ENCODE measurements around the gene METTL15.
A peak's percentile ranks its signal among the peaks of the same experiment; 100 is the strongest.
"Not testable (repeated sequence)": the region's sequence is repeated elsewhere in the genome, so short reads cannot be mapped to it uniquely, and the experiment has no call there.

The METTL15 gene

DNA sequence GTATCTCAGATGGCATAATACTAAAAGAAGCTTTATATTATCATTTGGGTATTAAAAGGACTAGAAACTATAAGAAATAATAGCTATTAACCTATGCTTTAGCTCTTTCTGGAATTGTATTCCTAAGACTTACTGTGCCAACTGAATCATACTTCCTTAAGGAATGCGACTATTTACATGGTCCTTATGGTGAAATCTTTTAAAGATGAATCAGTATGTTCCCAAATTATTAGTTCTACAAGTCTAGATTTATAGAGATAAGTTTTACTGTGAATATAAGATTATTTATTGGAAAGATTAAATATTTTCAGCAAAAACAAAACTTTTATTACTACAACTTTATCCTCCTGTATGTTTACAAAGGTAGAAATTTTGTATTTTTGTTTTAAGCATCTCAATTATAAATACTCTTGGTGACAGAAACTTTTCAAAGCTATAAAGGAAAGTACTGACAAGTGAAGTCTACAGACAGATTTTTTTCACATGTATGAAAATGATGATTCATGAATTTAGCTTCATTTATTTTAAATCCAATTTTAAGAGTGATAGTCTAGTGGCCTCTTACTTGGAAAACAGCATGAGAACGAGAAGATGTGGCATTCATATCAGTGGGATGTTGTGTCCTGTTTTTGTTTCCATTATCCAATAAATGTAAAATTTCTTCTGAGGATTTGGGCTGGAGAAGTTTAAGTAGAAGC is 18.0 kb upstream of the METTL15 start:
- H3K4me1 ChIP-seq, result no peaks in the 10 kb centered on the region
- no peak overlapping the region for H3K27ac ChIP-seq
- H4K20me1 ChIP-seq, result no peaks in the 10 kb centered on the region
- TF ChIP-seq Cebpa-rat (IDR thresholded peaks at IDR 0.05), result no peak
- no peak overlapping the region for H3K4me3 ChIP-seq
- peaks cover 0 to 73% (median 25%) of the 10 kb centered on the region in 11 experiments; a peak in 18 of 22 replicates for H3K36me3 ChIP-seq
- H3K27me3 ChIP-seq, result no peaks in the 10 kb centered on the region
- H3K9me3 ChIP-seq (replicated peaks in 1 of 11), result no peaks in the 10 kb centered on the region
- H3K9ac ChIP-seq, result no peak overlapping the region
- H3K4me2 ChIP-seq, result no peak overlapping the region

DNA sequence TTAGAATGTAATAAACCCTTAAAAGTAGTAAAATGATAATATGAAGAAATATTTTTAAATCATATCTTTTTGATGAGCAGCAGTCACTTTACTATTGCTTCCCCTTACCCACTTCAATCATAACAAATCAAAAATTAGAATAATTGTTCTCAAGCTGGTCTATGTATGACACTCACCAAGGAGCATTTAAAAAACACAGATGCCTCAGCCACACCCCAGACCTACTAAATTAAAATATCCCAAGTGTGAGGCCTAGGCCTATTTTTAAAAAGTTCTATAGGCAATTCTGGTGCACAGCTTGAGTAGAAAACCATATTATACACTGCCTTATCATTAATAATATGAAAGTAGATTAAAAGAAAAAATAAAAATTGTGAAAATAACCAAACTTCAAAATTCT is 15.4 kb upstream of the METTL15 start:
- H3K9ac ChIP-seq, result no peak overlapping the region
- no peak overlapping the region for H3K27ac ChIP-seq
- TF ChIP-seq Cebpa-rat (IDR thresholded peaks at IDR 0.05), result no peak
- H3K27me3 ChIP-seq, result no peaks in the 10 kb centered on the region
- H3K4me1 ChIP-seq, result no peaks in the 10 kb centered on the region
- peaks cover 0 to 93% (median 34%) of the 10 kb centered on the region in 11 experiments; a peak in 20 of 22 replicates for H3K36me3 ChIP-seq
- H3K9me3 ChIP-seq (replicated peaks in 1 of 11), result no peaks in the 10 kb centered on the region
- no peak overlapping the region for H3K4me2 ChIP-seq
- no peak overlapping the region for H3K4me3 ChIP-seq
- H4K20me1 ChIP-seq, result no peaks in the 10 kb centered on the region

DNA sequence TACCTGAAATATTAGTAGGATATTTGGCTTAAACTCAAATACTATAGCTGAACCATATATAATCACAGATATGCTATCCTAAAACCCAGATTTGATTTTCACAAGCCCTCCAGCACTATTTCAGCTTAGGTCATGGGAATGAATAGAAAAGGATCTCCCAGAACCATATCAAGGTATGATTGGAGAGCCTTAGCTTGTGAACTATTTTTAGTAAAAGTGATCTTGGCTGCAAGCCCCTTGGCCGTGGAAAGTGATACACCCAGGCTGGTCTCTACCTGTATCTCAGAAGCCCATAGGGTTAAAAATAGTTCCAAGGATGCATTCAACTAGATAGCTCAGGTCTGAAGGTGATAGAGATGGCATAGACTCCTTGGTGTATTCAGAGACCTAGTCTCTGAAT is 9.9 kb upstream of the METTL15 start:
- Histone ChIP-seq H3K27me3 (no peaks in the 10 kb centered on the region), H3K4me2 (no peak overlapping the region), H3K36me3 (peaks cover 0 to 49% (median 28%) of the 10 kb centered on the region in 11 experiments; a peak in 20 of 22 replicates), H3K9ac (no peak overlapping the region), H3K4me1 (no peaks in the 10 kb centered on the region), H3K9me3 (replicated peaks in 1 of 11) (no peaks in the 10 kb centered on the region), H3K4me3 (no peak overlapping the region), H3K27ac (no peak overlapping the region), H4K20me1 (0 out of 22 replicates have a peak, but pooled peaks cover 0 to 6% (median 0%) of the 10 kb centered on the region in 11 experiments)
- no peak for TF ChIP-seq Cebpa-rat (IDR thresholded peaks at IDR 0.05)

DNA sequence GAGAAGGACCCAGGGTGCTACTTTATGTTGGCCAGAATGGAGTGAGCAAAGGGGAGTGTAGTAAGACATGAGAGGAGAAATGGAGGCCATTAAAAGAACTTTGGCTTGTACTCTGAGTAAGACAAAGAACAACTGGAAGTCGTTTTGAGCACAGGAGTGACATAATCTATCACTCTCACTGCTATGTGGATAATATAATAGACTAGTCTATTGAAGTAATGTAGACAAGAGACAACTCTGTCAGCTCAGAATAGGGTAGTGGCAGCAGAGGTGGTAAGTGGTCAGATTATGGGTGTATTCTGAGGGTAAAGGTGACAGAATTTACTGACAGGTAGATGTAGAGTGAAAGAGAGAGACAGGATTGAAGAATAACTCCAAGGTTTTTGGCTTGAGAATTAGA is 8.5 kb upstream of the METTL15 start:
- Histone ChIP-seq H3K36me3 (peaks cover 0 to 40% (median 25%) of the 10 kb centered on the region in 11 experiments; a peak in 20 of 22 replicates), H3K4me1 (no peaks in the 10 kb centered on the region), H4K20me1 (0 out of 22 replicates have a peak, but pooled peaks cover 0 to 7% (median 0%) of the 10 kb centered on the region in 11 experiments), H3K27me3 (no peaks in the 10 kb centered on the region), H3K4me3 (no peak overlapping the region), H3K4me2 (no peak overlapping the region), H3K27ac (no peak overlapping the region), H3K9me3 (replicated peaks in 1 of 11) (no peaks in the 10 kb centered on the region), H3K9ac (no peak overlapping the region)
- no peak for TF ChIP-seq Cebpa-rat (IDR thresholded peaks at IDR 0.05)

DNA sequence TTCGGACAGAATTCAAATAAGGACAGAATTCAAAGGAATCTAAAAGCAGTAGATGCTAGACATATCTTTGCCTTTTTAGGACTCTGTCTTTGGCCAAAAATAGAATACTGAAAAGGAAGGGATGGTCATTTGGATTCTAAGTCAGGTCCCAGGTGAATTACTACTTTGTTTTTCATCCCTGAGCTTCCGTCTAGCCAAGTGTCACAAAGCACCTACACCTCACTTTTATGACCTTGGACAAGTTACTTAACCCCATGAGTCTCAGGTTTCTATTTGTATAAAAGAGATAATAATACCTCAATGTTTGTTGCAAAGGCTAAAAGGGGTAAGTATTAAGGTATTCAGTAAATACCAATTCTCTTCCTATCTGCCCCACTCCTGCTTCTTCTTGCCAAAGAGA is 7.5 kb upstream of the METTL15 start:
- Histone ChIP-seq H3K4me2 (no peak overlapping the region), H3K27me3 (no peaks in the 10 kb centered on the region), H3K4me1 (peaks cover 0 to 7% (median 3%) of the 10 kb centered on the region in 10 experiments; a peak in 12 of 20 replicates), H3K36me3 (peaks cover 0 to 30% (median 17%) of the 10 kb centered on the region in 11 experiments; a peak in 20 of 22 replicates), H3K9me3 (replicated peaks in 1 of 11) (no peaks in the 10 kb centered on the region), H4K20me1 (0 out of 22 replicates have a peak, but pooled peaks cover 0 to 7% (median 0%) of the 10 kb centered on the region in 11 experiments), H3K27ac (no peak overlapping the region), H3K4me3 (no peak overlapping the region), H3K9ac (no peak overlapping the region)
- TF ChIP-seq Cebpa-rat (IDR thresholded peaks at IDR 0.05), result no peak

DNA sequence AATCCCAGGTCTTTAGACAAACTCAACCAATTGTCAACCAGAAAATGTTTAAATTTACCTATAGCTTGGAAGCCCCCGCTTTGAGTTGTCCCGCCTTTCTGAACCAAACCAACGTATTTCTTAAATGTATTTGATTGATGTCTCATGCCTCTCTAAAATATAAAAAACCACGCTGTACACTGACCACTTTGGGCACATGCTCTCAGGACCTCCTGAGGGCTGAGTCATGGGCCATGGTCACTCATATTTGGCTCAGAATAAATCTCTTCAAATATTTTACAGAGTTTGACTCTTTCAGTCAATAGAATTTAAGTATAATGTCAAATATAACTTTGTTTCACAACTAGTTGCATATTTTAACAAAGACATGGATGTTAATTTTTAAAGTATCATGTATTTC is 5.9 kb upstream of the METTL15 start:
- H3K9ac ChIP-seq; H3K9me3 ChIP-seq (replicated peaks in 1 of 11); H4K20me1 ChIP-seq; H3K4me3 ChIP-seq; H3K27me3 ChIP-seq; H3K4me2 ChIP-seq; H3K27ac ChIP-seq: not testable (repeated sequence)
- Histone ChIP-seq H3K36me3 (peaks cover 0 to 16% (median 5%) of the 10 kb centered on the region in 11 experiments; a peak in 14 of 22 replicates), H3K4me1 (peaks cover 14 to 22% (median 17%) of the 10 kb centered on the region in 10 experiments)

DNA sequence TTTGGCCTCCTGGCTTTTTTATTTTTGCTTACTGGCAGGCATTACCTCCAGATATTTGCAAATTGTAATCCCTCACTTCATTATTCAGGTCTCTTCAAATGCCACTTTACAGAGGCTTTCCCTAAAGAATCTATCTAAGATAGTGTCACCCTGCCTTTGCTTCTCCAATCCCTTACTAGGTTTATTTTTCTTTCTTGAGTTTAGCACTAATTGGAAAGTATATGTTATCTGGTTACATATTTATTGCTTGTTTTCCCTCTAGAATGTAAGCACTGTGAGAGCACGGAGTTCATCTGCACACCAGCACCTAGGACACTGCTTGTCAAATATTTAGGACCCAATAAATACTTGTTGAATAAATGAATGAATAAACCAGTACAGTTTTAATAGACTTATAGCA is 3.8 kb upstream of the METTL15 start:
- Histone ChIP-seq H3K4me3 (no peak overlapping the region), H3K27ac (no peak overlapping the region), H3K36me3 (peaks cover 0 to 6% (median 0%) of the 10 kb centered on the region in 11 experiments; a peak in 2 of 22 replicates), H3K4me1 (peaks cover 17 to 34% (median 27%) of the 10 kb centered on the region in 10 experiments), H3K4me2 (no peak overlapping the region; a peak in 1 of 22 replicates), H4K20me1 (peaks cover 0 to 7% (median 0%) of the 10 kb centered on the region in 11 experiments; a peak in 1 of 22 replicates), H3K9ac (no peak overlapping the region), H3K27me3 (no peaks in the 10 kb centered on the region), H3K9me3 (replicated peaks in 1 of 11) (no peaks in the 10 kb centered on the region)
- no peak for TF ChIP-seq Cebpa-rat (IDR thresholded peaks at IDR 0.05)

DNA sequence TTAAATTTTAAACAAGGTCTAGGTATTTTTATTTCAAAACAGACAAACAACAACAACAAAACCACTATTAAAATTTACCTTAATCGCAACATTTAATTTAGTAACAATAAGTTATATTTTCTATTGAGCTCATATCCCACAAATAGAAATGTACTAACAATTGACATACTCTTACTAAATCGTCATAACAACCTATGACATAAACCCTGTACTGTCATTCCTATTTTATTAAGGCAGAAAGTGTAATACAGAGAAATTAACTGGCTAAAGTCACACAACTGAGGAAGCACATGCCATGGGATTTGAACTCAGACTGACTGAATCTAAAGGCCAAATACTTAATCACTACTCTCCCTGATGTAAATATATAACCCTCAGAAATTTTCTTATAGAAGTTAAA is 3.2 kb upstream of the METTL15 start:
- Histone ChIP-seq H3K9me3 (replicated peaks in 1 of 11) (no peaks in the 10 kb centered on the region), H3K9ac (no peak overlapping the region), H3K27ac (no peak overlapping the region), H3K4me2 (peak overlapping the region in 3 of 11 experiments; percentile 73 to 88 (median 83); a peak in 3 of 22 replicates), H3K4me1 (peaks cover 21 to 39% (median 33%) of the 10 kb centered on the region in 10 experiments), H3K36me3 (peaks cover 0 to 6% (median 0%) of the 10 kb centered on the region in 11 experiments; a peak in 2 of 22 replicates), H3K4me3 (no peak overlapping the region), H4K20me1 (peaks cover 0 to 7% (median 0%) of the 10 kb centered on the region in 11 experiments; a peak in 1 of 22 replicates), H3K27me3 (no peaks in the 10 kb centered on the region)
- no peak for TF ChIP-seq Cebpa-rat (IDR thresholded peaks at IDR 0.05)

DNA sequence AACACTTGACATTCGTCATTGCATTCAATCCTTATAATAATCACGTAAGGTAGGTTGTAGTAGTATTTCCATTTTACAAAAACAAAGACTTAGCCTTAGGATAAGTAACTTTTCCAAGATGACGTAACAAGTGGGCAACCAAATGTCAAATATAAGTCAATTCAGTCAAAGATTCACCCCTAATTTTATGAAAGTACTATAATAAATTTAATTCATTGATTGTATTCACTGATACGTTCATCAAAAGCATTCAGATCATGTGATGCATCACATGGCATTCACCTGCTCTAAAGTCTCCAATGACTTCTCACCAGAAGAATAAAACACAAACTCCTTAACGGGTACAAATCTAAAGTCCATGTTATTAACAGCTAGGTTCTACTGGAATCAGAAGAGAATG is 2.3 kb upstream of the METTL15 start:
- TF ChIP-seq Cebpa-rat (IDR thresholded peaks at IDR 0.05), result no peak
- H3K4me3 ChIP-seq, result peak overlapping the region in 4 of 10 experiments; percentile 76 to 82 (median 80); a peak in 5 of 20 replicates
- H3K4me1 ChIP-seq, result peaks cover 22 to 41% (median 35%) of the 10 kb centered on the region in 10 experiments
- no peak overlapping the region for H3K27ac ChIP-seq
- H3K9me3 ChIP-seq (replicated peaks in 1 of 11), result no peaks in the 10 kb centered on the region
- peaks cover 0 to 6% (median 0%) of the 10 kb centered on the region in 11 experiments; a peak in 2 of 22 replicates for H3K36me3 ChIP-seq
- no peaks in the 10 kb centered on the region for H3K27me3 ChIP-seq
- no peak overlapping the region for H3K9ac ChIP-seq
- H3K4me2 ChIP-seq, result peak overlapping the region in 10 of 11 experiments; percentile 68 to 92 (median 84); a peak in 18 of 22 replicates
- peaks cover 0 to 7% (median 0%) of the 10 kb centered on the region in 11 experiments; a peak in 1 of 22 replicates for H4K20me1 ChIP-seq

Measured in BLaER1 treated with 17β-estradiol and CSF1 and Interleukin-3, amounts not matched to agents 10 nM and 100 nM (cell line).